Activated CD8-positive, alpha-beta T cell treated with anti-CD3 and anti-CD28 coated beads, Interleukin-2, amount 10 ng/mL, durations not matched to agents 7 days and 5 days (primary cell): ENCODE results near the gene C9orf43. TPM values are rescaled to one million over a fixed set of nuclear protein-coding genes. Genes with fewer than 3 reads are reported as not detected.
"Not testable (repeated sequence)": the region's sequence is repeated elsewhere in the genome, so short reads cannot be mapped to it uniquely, and the experiment has no call there.

Experiments used
- ATAC-seq: fragments of 150-1000 bp; cut with Tn5 transposase; one replicate; pipeline ENCODE4 v1.10.0; 2021; ENCODE audit warnings: moderate library complexity
- CTCF ChIA-PET: fragments of 350-600 bp; sonication (Branson Sonifier 250); formaldehyde crosslinking; loops from one replicate; lab custom pipeline; 2021; ENCODE audit warnings: antibody characterized with exemption; lab: Charles Lee
- POLR2A ChIA-PET: fragments of 350-600 bp; sonication (Branson Sonifier 250); formaldehyde crosslinking; loops from one replicate; lab custom pipeline; 2021; ENCODE audit warnings: antibody characterized with exemption; lab: Charles Lee
- DNase-seq: peaks from one replicate; pipeline ENCODE4 v3.0.0-alpha.2; 2020
- H3K27ac Mint-ChIP-seq: one replicate; pipeline ENCODE4 v1.8.0; 2021; ENCODE audit warnings: mild to moderate bottlenecking, mixed read lengths
- H3K27me3 Mint-ChIP-seq: one replicate; pipeline ENCODE4 v1.8.0; 2021; ENCODE audit warnings: low read depth, mixed read lengths
- H3K36me3 Mint-ChIP-seq: one replicate; pipeline ENCODE4 v1.8.0; 2021; ENCODE audit warnings: low read depth, mixed read lengths
- H3K4me1 Mint-ChIP-seq: one replicate; pipeline ENCODE4 v1.8.0; 2021; ENCODE audit warnings: low read depth, mixed read lengths
- H3K4me3 Mint-ChIP-seq: one replicate; pipeline ENCODE4 v1.8.0; 2021; ENCODE audit warnings: mild to moderate bottlenecking, mixed read lengths
- H3K9me3 Mint-ChIP-seq: one replicate; pipeline ENCODE4 v1.8.0; 2022; ENCODE audit warnings: mixed read lengths; ENCODE audit not compliant: insufficient read depth
- total RNA-seq, 2 experiments: library from RNA; stranded (reverse); gene quantifications; one replicate each; pipeline ENCODE4 v1.2.3, GENCODE V29; 2021

The C9orf43 gene
- total RNA-seq, 2 experiments from 2014 or later = 0.34 to 0.60 TPM

DNA sequence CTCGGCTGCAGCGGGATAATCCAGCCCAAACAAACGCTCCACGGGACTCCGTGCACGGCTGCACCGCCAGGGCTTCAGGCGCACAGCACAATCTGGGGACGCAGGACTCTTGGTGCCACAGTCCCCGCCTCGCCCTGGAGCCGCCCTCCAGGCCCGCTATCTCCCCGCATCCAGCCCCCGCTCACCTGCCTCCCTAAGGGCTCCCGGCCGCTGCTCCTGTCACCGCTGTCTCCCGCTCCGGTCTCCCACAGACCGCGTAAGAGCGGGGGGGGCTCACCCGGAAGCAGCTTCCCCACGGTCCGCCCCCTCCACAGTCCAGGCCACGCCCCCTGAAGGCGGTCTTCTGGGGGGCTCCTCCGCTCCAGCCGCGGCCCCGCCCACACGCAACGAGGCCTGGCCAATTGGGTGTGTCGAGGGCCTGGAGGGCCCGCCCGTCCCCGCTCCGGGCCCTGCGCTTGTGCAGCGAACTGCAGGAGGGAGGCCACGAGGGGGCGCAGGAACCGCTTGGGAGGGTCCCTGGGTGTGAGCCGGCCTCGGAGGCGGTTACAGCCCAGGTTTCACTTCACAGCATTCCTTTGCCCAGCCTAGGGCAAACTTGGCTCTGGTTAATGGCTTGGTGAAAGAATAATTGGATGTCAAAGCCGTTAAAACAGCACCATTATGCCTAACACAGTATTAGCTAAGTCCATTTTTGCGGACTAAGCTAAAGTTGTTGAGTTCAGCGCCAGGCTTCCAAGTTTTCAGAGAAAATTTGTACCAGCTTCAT is 9.3 kb upstream of the C9orf43 start, which contains the start of gene ALAD:
ALAD (minus strand) TSS at position 258 of the 766 bp plus-strand sequence. CDS start 7,725 bp downstream, outside the sequence.
- DNase-seq = peak; percentile 99
- peaks cover 17% of the 10 kb centered on the region for H3K4me1 Mint-ChIP-seq
- ATAC-seq = peak; percentile 100
- H3K4me3 Mint-ChIP-seq = peak within 1 kb of the TSS; percentile 89
- no peaks in the 10 kb centered on the region for H3K9me3 Mint-ChIP-seq
- H3K27me3 Mint-ChIP-seq = no peaks in the 10 kb centered on the region
- POLR2A ChIA-PET = interaction anchor here (0.6 to 2.4 kb wide), 4 partner anchors 9 to 116 kb away, joined by 3 to 23 read pairs (median 6); partner anchors contain the start of genes BSPRY, C9orf43 and POLE3
- H3K27ac Mint-ChIP-seq = peak within 1 kb of the TSS; percentile 81
- peaks cover 4% of the 10 kb centered on the region for H3K36me3 Mint-ChIP-seq
- CTCF ChIA-PET = interaction anchor here (0.5 to 10.7 kb wide), 47 partner anchors 9 to 952 kb away, joined by 3 to 105 read pairs (median 4); partner anchors contain the start of genes C9orf43, CDC26, HDHD3 and POLE3

DNA sequence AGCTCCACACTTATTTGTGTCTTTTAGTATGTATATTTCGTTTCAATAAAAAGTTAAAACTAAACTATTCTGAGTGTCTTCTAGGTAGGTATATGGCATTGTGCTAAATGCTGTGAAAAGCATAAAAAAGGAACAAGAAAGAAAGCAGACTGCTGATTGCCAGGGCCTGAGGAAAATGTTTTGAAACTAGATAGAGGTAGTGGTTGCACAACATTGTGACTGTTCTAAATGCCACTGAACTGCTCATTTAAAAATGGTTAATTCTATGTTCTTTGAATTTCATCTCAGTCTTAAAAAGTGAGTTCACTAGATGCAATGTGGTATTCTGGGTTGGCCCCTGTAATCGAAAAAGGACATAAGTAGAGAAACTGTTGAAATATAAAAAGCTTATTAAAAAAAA is 6.9 kb upstream of the C9orf43 start:
- peaks cover 20% of the 10 kb centered on the region for H3K36me3 Mint-ChIP-seq
- no peak for DNase-seq
- ATAC-seq = no peak
- H3K4me3 Mint-ChIP-seq = no peak overlapping the region
- peaks cover 35% of the 10 kb centered on the region for H3K4me1 Mint-ChIP-seq
- no peaks in the 10 kb centered on the region for H3K9me3 Mint-ChIP-seq
- CTCF ChIA-PET = interaction anchor here (1.1 to 10.7 kb wide), 6 partner anchors 9 to 253 kb away, joined by 3 to 105 read pairs (median 5); partner anchors contain the start of genes CDC26, PRPF4 and WDR31
- no peaks in the 10 kb centered on the region for H3K27me3 Mint-ChIP-seq
- no peak overlapping the region for H3K27ac Mint-ChIP-seq
- POLR2A ChIA-PET = no interaction called here

DNA sequence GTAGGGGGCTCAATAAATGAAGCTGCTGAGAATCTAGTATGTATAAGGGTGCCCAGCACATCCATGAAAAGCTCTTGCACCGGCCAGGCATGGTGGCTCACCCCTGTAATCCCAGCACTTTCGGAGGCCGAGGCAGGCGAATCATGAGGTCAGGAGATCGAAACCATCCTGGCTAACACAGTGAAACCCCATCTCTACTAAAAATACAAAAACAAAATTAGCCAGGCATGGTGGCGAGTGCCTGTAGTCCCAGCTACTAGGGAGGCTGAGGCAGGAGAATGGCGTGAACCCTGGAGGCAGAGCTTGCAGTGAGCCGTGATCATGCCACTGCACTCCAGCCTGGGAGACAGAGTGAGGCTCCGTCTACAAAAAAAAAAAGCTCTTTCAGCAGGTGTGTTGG is 4.2 kb upstream of the C9orf43 start:
- H3K9me3 Mint-ChIP-seq, ATAC-seq, DNase-seq, H3K27me3 Mint-ChIP-seq, H3K4me3 Mint-ChIP-seq, H3K27ac Mint-ChIP-seq, POLR2A ChIA-PET: not testable (repeated sequence)
- H3K4me1 Mint-ChIP-seq = peaks cover 37% of the 10 kb centered on the region
- peaks cover 28% of the 10 kb centered on the region for H3K36me3 Mint-ChIP-seq
- CTCF ChIA-PET = interaction anchor here (0.9 to 10.7 kb wide), 6 partner anchors 40 to 250 kb away, joined by 3 to 105 read pairs (median 5); partner anchors contain the start of genes CDC26, PRPF4 and WDR31

DNA sequence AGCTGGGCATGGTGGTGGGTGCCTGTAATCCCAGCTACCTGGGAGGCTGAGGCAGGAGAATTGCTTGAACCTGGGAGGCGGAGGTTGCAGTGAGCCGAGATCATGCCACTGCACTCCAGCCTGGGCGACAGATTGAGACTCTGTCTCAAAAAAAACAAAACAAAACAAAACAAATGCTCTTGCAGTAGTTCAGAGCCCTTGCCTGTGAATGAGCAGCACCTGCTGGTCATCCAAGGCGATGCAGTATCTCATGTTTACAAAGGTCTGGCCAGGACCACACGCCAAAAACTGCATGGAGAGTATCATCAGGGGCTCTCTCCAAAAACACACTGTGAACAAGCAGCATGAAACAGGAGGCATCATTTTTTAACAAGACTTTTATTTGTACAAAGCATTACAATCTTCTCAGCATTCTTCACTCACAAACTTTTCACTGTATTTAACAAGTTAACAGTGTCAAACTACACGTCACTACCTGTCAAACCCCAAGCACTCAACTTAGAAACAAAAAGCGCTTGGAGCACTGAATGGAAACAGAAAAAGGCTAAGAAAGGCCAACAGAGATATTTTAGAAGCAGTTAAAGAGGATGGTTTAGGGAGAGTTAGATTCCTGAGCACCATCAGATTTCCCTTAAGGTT is 3.6 kb upstream of the C9orf43 start:
- POLR2A ChIA-PET = not testable (repeated sequence)

DNA sequence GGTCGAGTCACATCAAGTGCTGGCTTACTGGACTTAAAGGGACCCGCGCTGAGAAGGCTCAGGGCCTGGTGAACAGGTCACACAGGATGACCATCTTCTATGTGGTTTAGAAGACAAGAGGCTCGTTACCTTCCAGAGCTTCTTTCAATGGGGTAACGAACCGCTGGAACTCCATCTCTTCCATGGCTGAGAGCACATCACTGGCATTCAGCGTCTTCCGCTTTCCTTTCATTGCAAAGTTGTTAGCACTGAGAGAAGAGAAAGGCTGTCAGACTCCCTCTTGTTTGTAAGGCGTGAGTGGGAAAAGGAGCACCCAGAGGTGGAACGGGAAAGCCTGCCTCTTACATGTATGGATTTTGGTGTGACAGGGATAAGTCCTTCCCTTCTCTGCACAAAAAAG is 1.1 kb upstream of the C9orf43 start:
- no peaks in the 10 kb centered on the region for H3K9me3 Mint-ChIP-seq
- ATAC-seq (no peak), DNase-seq (no peak)
- peak overlapping the region; percentile 88 for H3K4me3 Mint-ChIP-seq
- H3K27ac Mint-ChIP-seq = peak overlapping the region; percentile 100
- CTCF ChIA-PET = interaction anchor here (1.0 to 10.7 kb wide), 12 partner anchors 8 to 273 kb away, joined by 3 to 105 read pairs (median 5); partner anchors contain the start of genes ALAD, CDC26, FKBP15 and PRPF4
- H3K36me3 Mint-ChIP-seq = peaks cover 28% of the 10 kb centered on the region
- H3K27me3 Mint-ChIP-seq = no peaks in the 10 kb centered on the region
- POLR2A ChIA-PET = interaction anchor here (0.6 to 2.0 kb wide), 13 partner anchors 9 to 189 kb away, joined by 3 to 25 read pairs (median 5); partner anchors contain the start of genes ALAD, CDC26, FKBP15 and HDHD3
- H3K4me1 Mint-ChIP-seq = peaks cover 35% of the 10 kb centered on the region

More for the DNA sequence above, 3.6 kb upstream of the C9orf43 start:
- peak overlapping the region; percentile 53 for H3K27ac Mint-ChIP-seq
- H3K9me3 Mint-ChIP-seq, H3K27me3 Mint-ChIP-seq, ATAC-seq, H3K4me3 Mint-ChIP-seq: not testable (repeated sequence)
- peaks cover 35% of the 10 kb centered on the region for H3K4me1 Mint-ChIP-seq
- peaks cover 28% of the 10 kb centered on the region for H3K36me3 Mint-ChIP-seq
- CTCF ChIA-PET = interaction anchor here (0.7 to 10.7 kb wide), 9 partner anchors 19 to 250 kb away, joined by 3 to 105 read pairs (median 6); partner anchors contain the start of genes CDC26, PRPF4 and WDR31
- peak; percentile 74 for DNase-seq

DNA sequence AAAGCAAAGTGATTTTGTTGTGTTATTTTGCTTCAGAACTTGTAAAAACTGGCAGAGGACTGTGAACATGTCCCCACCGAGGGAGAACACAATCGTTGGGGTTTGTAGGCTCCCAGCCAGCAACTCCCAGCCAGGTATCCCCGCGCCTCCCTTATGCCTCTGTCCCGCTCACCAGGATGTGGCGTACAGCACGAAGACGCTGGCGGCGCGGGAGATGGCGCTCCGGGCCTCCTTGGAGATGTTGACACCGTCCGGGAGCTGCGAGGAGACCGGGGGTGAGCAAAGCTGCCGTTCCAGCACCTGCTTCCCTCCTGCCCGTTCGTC is 702 bp upstream of the C9orf43 start:
- DNase-seq (no peak), ATAC-seq (peak; percentile 32)
- CTCF ChIA-PET = interaction anchor here (0.7 to 10.7 kb wide), 17 partner anchors 8 to 273 kb away, joined by 3 to 105 read pairs (median 4); partner anchors contain the start of genes ALAD, CDC26, FKBP15 and PRPF4
- peak overlapping the region; percentile 100 for H3K27ac Mint-ChIP-seq
- no peaks in the 10 kb centered on the region for H3K27me3 Mint-ChIP-seq
- H3K36me3 Mint-ChIP-seq = peaks cover 27% of the 10 kb centered on the region
- peaks cover 35% of the 10 kb centered on the region for H3K4me1 Mint-ChIP-seq
- no peaks in the 10 kb centered on the region for H3K9me3 Mint-ChIP-seq
- POLR2A ChIA-PET = interaction anchor here (0.6 to 2.0 kb wide), 19 partner anchors 9 to 994 kb away, joined by 3 to 25 read pairs (median 3); partner anchors contain the start of genes ALAD, CDC26, FKBP15 and HDHD3
- peak overlapping the region; percentile 88 for H3K4me3 Mint-ChIP-seq

- ATAC-seq = no peak
- H3K27ac Mint-ChIP-seq = no peak overlapping the region
- CTCF ChIA-PET = interaction anchor here (1.0 kb wide), 1 partner anchor 239 kb away, joined by 4 read pairs; no protein-coding TSS in a partner anchor
- no peaks in the 10 kb centered on the region for H3K36me3 Mint-ChIP-seq
- POLR2A ChIA-PET = no interaction called here
- H3K4me3 Mint-ChIP-seq = no peak overlapping the region
- no peak for DNase-seq
- peaks cover 5% of the 10 kb centered on the region for H3K4me1 Mint-ChIP-seq
- peaks cover 2% of the 10 kb centered on the region for H3K27me3 Mint-ChIP-seq
- no peaks in the 10 kb centered on the region for H3K9me3 Mint-ChIP-seq
These were observed 5.7 kb downstream of the C9orf43 start for GRCh38 chr9:113416149-113416721.

DNA sequence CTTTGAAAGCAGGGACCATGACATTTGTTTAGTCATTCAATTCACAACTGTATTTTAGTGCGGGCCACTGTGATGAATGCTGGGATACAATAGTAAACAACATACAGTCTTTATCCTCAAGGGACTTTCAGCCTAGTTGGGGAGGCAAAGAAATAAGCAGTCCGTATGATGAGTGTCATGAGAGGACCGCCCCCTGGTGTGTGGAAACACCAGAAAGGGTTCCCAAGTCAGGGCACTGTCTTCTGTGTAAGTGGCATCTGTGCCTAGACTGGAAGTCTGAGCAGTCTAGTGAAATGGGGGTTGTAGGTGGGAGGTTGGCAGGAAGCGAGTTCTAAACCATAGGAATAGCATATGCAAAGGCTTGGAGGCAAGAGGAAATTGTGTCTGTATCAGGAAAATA is 6.8 kb downstream of the C9orf43 start:
- ATAC-seq (no peak), DNase-seq (no peak)
- H3K27ac Mint-ChIP-seq = no peak overlapping the region
- peaks cover 4% of the 10 kb centered on the region for H3K27me3 Mint-ChIP-seq
- H3K36me3 Mint-ChIP-seq = no peaks in the 10 kb centered on the region
- H3K4me1 Mint-ChIP-seq = no peaks in the 10 kb centered on the region
- H3K9me3 Mint-ChIP-seq = no peaks in the 10 kb centered on the region
- CTCF ChIA-PET = interaction anchor here (1.0 kb wide), 1 partner anchor 237 kb away, joined by 4 read pairs; no protein-coding TSS in a partner anchor
- no peak overlapping the region for H3K4me3 Mint-ChIP-seq
- POLR2A ChIA-PET = no interaction called here

DNA sequence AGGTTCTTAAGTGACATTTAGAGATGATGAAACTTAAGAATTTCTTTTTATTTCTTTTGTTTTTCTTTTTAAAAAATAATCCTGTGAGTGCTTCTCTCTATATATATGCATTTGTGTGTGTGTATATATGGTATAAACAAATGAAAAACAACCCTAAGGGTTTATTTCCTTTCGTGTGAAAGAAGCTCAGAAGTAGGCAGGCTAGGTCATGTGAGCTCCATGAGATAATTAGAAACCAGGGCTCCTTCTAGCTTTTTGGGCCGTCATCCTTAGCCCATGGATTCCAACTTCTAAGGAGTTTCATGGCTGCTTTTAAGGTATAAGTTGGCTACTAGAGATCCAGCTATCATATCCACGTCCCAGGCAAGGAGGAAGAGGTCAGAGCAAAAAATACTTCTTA is 11.2 kb downstream of the C9orf43 start:
- CTCF ChIA-PET = interaction anchor here (0.7 kb wide), 1 partner anchor 516 kb away, joined by 3 read pairs; no protein-coding TSS in a partner anchor
- Mint-ChIP-seq H3K27ac (no peak overlapping the region), H3K4me1 (no peaks in the 10 kb centered on the region), H3K9me3 (no peaks in the 10 kb centered on the region), H3K27me3 (peaks cover 6% of the 10 kb centered on the region), H3K4me3 (no peak overlapping the region), H3K36me3 (no peaks in the 10 kb centered on the region)
- DNase-seq (no peak), ATAC-seq (no peak)
- POLR2A ChIA-PET = no interaction called here

DNA sequence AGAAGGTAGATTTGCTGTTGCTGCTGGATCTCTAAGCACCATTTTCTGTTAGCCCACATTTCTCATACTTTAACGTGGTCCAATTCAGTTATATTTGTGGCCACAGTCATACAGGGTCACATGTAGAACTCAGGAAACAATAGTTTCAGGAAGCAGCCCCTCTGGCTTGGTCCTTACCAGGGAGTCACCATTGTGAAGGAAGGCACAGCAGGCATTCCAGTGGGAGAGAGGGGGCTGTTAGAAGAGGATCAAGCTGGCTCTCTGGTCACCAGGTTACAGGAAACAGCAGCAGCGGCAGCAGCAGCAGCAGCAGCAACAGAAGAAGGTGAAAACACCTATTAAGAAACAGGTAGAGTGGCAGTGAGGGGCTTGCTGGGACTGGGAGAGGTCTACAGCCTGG is 14.5 kb downstream of the C9orf43 start:
- ATAC-seq = no peak
- Mint-ChIP-seq H3K4me1 (no peaks in the 10 kb centered on the region), H3K27me3 (peaks cover 6% of the 10 kb centered on the region), H3K4me3 (no peak overlapping the region), H3K9me3 (no peaks in the 10 kb centered on the region), H3K27ac (no peak overlapping the region), H3K36me3 (no peaks in the 10 kb centered on the region)
- ChIA-PET CTCF (no interaction called here), POLR2A (interaction anchor here (0.6 kb wide), 1 partner anchor 46 kb away, joined by 3 read pairs; no protein-coding TSS in a partner anchor)
- no peak for DNase-seq

- CTCF ChIA-PET = interaction anchor here (0.6 to 1.2 kb wide), 3 partner anchors 19 to 228 kb away, joined by 3 to 4 read pairs (median 3); no protein-coding TSS in a partner anchor
- Mint-ChIP-seq H3K4me3 (no peak overlapping the region), H3K9me3 (no peaks in the 10 kb centered on the region), H3K27me3 (peaks cover 8% of the 10 kb centered on the region), H3K4me1 (no peaks in the 10 kb centered on the region), H3K27ac (no peak overlapping the region), H3K36me3 (no peaks in the 10 kb centered on the region)
- DNase-seq (no peak), ATAC-seq (no peak)
- POLR2A ChIA-PET = interaction anchor here (0.6 kb wide), 1 partner anchor 39 kb away, joined by 3 read pairs; no protein-coding TSS in a partner anchor
These were observed 16.2 kb downstream of the C9orf43 start for GRCh38 chr9:113426701-113427100.
